HL-60 (cell line): ENCODE measurements around the gene PDE5A.
"Not testable (repeated sequence)": the region's sequence is repeated elsewhere in the genome, so short reads cannot be mapped to it uniquely, and the experiment has no call there.

Source experiments
- POLR2AphosphoS5 ChIP-seq: IDR thresholded peaks from 2 replicates; pipeline ENCODE4 v1.6.1; 2012; ENCODE audit warnings: low read depth
- REST ChIP-seq: IDR thresholded peaks from 2 replicates; pipeline ENCODE4 v1.6.1; 2012; ENCODE audit warnings: low read depth; ENCODE audit not compliant: insufficient replicate concordance
- TF ChIP-seq, protein P1 (sequence below): IDR thresholded peaks from one replicate; pipeline ENCODE4 v1.5.1; 2011; ENCODE audit warnings: low read length, control low read depth, inconsistent platforms; ENCODE audit not compliant: insufficient read depth

DNA sequence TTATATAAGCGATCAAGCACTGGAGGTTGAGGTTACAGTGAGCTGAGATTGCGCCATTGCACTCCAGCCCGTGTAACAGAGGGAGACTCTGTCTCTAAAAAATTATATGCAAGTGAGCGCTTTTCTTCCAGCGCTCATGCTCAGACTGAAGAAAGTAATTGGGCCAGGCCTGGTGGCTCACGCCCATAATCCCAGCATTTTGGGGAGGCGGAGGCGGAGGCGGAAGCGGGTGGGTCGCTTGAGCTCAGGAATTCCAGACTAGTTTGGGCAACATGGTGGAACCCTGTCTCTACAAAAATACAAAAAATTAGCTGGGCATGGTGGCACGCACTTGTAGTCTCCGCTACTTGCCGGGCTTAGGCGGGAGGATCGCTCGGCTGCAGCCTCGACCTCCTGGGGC lies 172.9 kb downstream of the PDE5A start:
- TF ChIP-seq, protein P1, sequence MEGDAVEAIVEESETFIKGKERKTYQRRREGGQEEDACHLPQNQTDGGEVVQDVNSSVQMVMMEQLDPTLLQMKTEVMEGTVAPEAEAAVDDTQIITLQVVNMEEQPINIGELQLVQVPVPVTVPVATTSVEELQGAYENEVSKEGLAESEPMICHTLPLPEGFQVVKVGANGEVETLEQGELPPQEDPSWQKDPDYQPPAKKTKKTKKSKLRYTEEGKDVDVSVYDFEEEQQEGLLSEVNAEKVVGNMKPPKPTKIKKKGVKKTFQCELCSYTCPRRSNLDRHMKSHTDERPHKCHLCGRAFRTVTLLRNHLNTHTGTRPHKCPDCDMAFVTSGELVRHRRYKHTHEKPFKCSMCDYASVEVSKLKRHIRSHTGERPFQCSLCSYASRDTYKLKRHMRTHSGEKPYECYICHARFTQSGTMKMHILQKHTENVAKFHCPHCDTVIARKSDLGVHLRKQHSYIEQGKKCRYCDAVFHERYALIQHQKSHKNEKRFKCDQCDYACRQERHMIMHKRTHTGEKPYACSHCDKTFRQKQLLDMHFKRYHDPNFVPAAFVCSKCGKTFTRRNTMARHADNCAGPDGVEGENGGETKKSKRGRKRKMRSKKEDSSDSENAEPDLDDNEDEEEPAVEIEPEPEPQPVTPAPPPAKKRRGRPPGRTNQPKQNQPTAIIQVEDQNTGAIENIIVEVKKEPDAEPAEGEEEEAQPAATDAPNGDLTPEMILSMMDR, result not testable (repeated sequence)
- not testable (repeated sequence) for TF ChIP-seq REST, POLR2AphosphoS5
